ENCODE results near the gene YBX1.

Gene YBX1

GRCh38 chr1:42735477-42736105 is 53.4 kb downstream of the YBX1 start:
- no peak for DNase-seq

GRCh38 chr1:42736152-42736551 is 53.9 kb downstream of the YBX1 start:
- DNase-seq = no peak

- no peak for DNase-seq
These were observed 54.5 kb downstream of the YBX1 start for GRCh38 chr1:42736571-42737200.

GRCh38 chr1:42737257-42737656 is 55.0 kb downstream of the YBX1 start:
- no peak for DNase-seq

- no peak for DNase-seq
These were observed 55.9 kb downstream of the YBX1 start for GRCh38 chr1:42737986-42738677.

GRCh38 chr1:42738678-42739226 is 56.5 kb downstream of the YBX1 start:
- DNase-seq = no peak

- no peak for DNase-seq
These were observed 57.8 kb downstream of the YBX1 start, which contains the start of gene CLDN19 for GRCh38 chr1:42739753-42740700. CLDN19 (minus strand) TSS chr1:42740236; CDS start chr1:42740063, 173 bp downstream.

- no peak for DNase-seq
These were observed 58.8 kb downstream of the YBX1 start for GRCh38 chr1:42740851-42741580.

- no peak for DNase-seq
These were observed 59.5 kb downstream of the YBX1 start for GRCh38 chr1:42741706-42742105.

GRCh38 chr1:42742141-42742540 is 59.9 kb downstream of the YBX1 start:
- no peak for DNase-seq

GRCh38 chr1:42742617-42743316 is 60.5 kb downstream of the YBX1 start:
- no peak for DNase-seq

GRCh38 chr1:42743317-42744147 is 61.3 kb downstream of the YBX1 start:
- no peak for DNase-seq

- DNase-seq = no peak
These were observed 61.9 kb downstream of the YBX1 start for GRCh38 chr1:42744148-42744413.

GRCh38 chr1:42745851-42746250 is 63.6 kb downstream of the YBX1 start:
- no peak for DNase-seq

GRCh38 chr1:42746436-42747105 is 64.4 kb downstream of the YBX1 start:
- no peak for DNase-seq

- DNase-seq = no peak
These were observed 64.9 kb downstream of the YBX1 start for GRCh38 chr1:42747125-42747524.

GRCh38 chr1:42748021-42748420 is 65.8 kb downstream of the YBX1 start:
- DNase-seq = no peak

GRCh38 chr1:42748461-42749410 is 66.5 kb downstream of the YBX1 start:
- DNase-seq = no peak

- DNase-seq = no peak
These were observed 67.8 kb downstream of the YBX1 start for GRCh38 chr1:42750041-42750440.

All from NCI-H524 treated with DMSO at 0.1 percent for 48 hours (cell line).